DMS 273 (cell line): Measurements from ENCODE around the gene PTPRQ.
"Not testable (repeated sequence)": the region's sequence is repeated elsewhere in the genome, so short reads cannot be mapped to it uniquely, and the experiment has no call there.

ENCODE experiments used
- DNase-seq: peaks from one replicate; lab custom pipeline; 2025; ENCODE audit not compliant: unreplicated experiment; lab: John Stamatoyannopoulos, UW

The PTPRQ gene

DNA sequence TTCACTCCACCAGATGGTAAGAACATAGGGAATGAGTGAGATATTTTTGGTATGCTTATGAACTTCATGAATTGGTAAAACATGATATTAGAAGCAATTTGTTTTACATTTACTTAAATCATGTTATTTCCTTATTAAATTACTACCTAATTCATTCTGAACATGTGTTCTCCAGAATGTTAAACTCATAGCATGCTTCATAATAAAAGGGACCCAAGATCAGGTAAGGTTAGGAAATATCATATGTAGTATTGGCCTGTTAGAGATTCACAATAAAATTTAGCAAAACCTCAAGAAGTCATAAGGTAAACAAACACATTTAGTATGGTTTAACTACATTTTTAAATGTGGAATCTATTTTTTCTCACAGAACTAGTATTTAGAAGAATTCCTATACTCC is 28.2 kb downstream of the PTPRQ start:
- DNase-seq = no peak

DNA sequence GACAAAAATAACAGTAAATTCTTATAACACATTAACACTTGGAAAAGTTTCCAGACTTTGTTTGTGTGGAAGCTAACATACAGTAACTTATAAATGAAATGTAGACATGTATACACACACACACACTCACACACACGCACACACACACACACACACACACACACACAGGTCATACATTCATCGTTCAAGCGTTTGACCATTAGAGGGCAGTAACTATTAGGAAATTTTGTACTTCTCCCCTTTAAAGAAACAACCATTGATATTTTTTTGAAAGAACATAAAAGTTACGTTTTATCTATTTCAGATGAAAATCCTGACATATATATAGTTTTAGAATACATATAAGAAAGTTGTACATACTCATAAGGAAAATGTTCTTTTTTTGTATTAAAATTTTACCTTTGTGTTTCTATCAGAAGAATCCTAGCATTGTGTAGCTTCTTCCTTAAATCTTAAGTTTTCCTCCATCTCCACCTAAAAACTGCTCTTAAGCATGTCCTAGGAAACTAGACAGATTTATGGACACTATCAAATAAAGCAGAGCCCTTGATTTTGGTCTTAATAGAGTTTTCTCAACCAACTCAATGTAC is 29.0 kb downstream of the PTPRQ start:
- peak; percentile 62 for DNase-seq

DNA sequence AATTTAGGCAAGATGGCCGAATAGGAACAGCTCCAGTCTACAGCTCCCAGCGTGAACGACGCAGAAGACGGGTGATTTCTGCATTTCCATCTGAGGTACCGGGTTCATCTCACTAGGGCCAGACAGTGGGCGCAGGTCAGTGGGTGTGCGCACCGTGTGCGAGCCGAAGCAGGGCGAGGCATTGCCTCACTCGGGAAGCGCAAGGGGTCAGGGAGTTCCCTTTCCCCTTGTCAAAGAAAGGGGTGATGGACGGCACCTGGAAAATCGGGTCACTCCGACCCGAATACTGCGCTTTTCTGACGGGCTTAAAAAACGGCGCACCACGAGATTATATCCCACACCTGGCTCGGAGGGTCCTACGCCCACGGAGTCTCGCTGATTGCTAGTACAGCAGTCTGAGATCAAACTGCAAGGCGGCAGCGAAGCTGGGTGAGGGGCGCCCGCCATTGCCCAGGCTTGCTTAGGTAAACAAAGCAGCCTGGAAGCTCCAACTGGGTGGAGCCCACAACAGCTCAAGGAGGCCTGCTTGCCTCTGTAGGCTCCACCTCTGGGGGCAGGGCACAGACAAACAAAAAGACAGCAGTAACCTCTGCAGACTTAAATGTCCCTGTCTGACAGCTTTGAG is 33.6 kb downstream of the PTPRQ start:
- not testable (repeated sequence) for DNase-seq

DNA sequence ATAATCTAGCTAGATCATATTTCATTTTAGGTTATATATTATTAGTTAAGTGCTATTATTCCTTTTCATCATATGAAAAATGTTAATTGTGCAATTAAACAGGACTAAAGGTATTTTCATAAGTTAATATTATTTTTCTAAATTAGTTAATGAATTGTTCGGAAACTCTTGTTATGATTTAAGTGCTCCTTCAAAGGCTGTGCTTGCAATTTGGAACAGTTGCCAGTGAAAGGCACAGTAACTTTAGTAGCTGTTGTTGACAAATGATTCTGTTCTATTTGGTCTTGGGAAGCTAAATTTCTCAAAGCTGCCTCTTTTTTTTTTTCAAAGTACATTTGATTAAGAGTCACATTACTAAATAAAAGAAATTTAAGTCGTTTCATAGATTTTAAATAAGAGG is 40.7 kb downstream of the PTPRQ start:
- no peak for DNase-seq

DNA sequence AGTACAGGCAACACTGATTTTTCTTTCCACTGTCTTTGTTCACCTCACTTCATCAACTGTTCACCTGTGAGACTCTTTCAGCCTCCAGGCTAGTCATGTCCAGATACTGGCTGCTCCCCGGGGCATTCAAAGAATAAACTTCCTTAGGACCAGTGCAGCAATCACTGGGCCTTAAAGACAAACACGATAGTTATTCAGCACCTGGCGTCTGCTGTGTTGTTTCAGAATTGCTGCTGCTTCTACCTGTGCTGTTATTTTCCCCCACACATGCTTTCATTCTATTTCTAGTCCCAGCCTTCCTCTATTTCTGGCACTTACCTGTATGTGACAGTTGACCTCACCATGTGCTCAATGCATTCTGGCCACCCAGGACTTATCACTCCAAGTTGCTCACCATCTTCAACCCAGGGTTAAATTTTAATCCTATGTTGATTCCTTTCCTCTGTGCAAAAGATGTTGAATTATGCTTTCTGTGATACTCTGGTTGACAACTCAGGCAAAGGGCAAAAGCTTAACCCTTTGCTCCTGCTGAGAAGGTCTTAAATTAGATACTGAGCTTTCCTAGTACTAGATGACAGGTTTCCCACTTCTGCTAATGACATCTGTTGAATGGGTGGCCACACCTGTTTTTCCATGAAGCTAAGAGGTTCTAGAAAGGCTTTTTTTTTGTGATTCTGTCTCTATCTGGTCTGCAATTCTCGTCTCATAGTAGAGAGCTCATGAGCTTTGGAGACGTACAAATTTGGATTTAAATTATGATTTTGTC is 41.4 kb downstream of the PTPRQ start:
- DNase-seq = no peak

DNA sequence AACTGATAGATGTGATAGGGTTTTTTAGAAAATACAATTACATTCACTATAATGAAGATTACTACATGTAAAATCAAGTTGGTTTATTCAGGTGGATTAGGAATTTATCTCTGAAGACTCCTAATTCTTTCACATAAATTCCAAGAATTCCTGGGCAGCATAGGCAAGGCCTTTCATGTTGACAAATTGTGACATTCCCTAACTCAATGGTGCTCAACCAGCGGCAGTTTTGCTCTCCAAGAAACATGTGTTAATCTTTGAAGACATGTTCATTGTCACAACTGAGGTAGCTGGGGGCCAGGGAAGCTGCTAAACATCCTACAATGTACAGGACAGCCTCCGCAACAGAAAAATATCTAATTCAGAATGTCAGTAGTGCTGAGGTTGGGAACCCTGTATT is 46.3 kb downstream of the PTPRQ start:
- DNase-seq = no peak

DNA sequence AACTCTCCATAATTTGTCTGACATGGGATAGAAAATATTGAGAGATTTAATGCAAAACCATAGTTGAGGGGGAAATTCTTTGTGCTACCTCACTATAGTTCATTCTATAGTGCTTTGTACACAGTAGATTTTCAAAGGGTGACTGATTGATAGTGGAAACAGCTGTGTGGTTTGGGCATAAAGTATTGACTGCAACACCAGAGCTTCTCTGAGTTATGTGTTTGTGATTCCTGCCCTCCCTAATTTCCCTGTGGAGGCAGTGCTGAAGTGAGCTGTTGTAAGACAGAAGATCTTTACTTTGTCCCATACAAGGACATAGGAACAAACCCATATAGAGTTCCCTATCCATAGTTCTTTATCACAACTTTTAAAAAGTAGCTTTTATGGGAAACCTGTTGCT is 47.1 kb downstream of the PTPRQ start:
- DNase-seq = no peak

DNA sequence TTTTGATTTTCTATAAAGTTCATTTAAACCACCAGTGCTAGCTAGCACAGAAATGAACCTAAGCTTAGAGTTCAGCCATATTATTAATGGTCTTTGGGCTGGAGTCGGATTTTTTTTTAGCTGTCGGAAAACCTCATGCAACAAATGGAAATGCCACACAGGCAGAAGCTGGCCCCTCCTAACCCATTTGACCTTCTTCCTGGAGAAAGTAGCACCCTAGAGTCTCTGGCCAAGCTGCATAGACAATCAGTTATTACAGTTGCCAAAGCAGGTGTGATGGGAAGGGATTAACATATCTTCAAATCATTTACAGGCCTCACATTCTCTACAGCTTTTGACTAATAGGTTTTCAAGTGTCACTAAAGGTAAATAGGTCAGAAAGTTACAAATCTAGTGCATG is 49.4 kb downstream of the PTPRQ start:
- DNase-seq = no peak

DNA sequence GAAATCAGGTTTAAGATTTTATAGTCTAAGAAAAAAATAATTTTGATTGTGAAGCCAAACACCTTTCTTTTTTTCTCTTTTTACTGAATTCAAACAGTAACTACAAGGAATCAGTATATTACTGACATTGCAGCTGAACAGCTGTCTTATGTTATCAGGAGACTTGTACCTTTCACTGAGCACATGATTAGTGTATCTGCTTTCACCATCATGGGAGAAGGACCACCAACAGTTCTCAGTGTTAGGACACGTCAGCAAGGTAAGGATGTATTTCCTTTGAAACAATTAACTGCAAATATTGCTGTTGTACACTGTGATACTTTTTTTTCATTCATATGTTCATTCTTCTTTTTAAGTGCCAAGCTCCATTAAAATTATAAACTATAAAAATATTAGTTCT is 50.8 kb downstream of the PTPRQ start:
- no peak for DNase-seq

DNA sequence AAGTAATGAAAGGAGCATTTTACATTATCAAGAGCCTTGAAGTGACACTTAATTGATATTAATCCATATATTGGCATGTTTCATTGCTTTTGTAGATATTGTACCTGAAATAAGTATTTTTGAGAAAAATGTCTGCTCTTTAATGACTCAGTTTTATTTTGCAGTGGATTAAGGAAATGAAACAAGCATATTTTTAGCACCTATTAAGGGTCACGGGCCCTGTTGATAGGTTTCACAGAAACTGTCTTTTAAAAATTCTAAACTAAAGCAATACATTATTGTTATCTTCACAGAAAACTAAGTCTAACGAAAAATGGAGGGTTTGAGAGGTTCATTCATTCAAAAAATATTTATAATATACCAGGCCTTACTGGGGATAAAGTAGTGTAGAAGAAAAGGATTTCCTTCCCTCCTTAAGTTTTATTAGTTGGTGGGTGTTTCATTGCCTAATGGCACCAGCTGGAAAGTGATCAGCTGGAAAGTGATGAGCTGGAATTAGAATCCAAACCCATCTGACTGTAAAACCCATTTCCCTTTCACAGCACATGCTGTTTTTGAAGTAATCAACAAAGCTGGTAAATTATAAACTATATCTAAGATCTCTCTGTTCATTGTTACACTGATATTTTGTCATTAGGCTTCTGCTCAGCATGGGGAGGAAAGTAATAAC is 54.2 kb downstream of the PTPRQ start:
- no peak for DNase-seq

DNA sequence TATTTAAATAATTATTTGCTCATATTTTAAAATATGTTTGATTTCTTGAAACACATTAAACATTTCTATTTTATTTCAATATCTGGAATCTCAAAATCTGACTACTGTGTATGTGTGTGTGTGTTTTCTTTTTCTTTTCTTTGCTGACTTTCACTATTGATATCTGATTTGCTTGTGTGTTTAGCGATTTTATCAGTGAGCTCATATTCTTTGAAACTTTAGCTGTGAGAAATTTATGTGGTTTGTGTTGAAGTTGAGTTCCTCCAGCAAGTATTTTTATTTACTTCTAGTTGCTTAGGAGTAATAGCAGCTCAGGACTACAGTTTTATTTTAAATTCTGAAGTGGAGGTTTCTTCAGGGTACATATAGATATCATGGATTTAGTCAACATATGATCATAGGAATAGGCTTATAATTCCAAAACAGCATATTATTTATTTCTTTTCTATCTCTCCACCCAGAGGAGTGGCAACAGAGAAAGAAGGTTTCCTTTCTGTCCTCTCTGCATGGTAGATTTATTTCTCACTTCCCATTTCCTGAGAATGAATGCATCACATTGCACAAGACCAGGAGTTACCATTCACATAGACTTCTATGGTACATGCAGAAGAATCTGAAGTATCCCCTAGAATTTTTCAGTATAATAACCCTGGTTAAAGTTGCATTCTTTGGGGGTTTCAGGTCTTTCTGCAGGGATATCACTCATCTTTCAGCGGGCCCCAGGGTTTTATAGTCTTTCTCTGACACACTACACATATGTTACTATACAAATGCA is 60.5 kb downstream of the PTPRQ start:
- DNase-seq = no peak

DNA sequence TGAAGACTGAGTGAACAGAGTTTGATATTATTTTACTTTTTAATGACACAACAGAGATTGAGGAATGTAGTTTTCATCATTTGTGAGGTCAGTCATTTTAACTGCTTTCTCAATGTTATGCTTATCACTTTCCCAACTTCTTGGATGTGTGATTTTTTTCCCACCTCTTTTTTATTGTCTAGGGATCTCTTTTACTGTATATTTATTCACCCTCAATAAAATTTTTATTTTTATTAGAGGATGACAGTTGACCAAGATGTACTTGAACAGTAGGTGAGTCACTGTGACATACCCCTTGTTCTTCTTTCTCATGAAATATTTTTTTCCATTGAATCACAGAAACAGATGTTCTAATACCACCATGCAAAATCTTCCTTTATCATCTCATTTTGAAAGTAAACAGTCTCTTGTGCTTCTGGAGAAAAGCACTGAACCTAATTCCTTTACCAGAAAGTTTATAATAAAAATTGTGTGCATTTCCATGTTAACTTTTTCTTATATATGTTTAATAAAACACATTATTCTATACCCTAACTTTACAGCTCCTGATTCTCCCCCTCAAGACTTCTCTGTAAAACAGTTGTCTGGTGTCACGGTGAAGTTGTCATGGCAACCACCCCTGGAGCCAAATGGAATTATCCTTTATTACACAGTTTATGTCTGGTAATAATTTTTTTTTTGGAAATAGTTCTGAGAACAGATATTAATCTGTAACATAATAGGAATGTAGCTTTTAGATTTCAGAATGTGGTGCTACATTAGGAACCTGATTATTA is 65.9 kb downstream of the PTPRQ start:
- DNase-seq = peak; percentile 8

DNA sequence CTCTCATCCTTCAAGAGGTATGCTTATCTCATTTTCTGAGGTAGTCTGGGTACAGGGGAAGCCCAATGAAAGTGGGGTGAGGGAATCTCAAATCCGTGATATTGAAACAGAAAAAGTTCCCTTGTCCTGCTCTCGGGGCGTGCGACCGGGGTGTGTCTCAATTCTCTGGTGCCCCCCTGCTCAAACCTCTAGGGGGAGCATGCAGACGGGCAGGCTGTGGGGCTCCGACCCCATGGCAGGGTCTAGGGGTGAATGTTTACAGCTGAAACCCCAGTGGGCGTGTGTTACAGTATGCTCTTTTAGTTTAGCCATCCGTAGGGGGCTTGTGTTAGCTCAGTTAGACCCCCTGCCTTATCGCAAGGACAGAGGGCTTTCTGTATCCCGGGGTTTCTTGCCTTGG is 68.7 kb downstream of the PTPRQ start:
- DNase-seq = no peak

DNA sequence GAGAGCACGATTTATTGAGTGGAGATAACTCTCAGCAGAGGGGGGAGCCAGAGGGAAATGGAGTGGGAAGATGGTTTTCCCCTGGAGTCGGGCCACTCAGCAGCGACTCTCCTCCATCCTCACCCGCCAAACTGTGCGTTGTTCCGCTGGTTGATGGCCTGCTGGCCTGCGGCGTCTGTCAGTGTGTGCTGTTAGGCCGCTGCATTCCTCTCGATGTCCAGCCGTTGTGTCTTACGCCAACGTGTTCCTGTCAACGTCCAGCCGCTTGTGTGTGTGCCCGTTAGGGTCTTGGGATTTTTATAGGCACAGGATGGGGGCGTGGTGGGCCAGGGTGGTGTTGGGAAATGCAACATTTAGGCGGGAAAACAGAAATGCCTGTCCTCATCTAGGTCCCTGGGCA is 69.2 kb downstream of the PTPRQ start:
- DNase-seq = no peak

DNA sequence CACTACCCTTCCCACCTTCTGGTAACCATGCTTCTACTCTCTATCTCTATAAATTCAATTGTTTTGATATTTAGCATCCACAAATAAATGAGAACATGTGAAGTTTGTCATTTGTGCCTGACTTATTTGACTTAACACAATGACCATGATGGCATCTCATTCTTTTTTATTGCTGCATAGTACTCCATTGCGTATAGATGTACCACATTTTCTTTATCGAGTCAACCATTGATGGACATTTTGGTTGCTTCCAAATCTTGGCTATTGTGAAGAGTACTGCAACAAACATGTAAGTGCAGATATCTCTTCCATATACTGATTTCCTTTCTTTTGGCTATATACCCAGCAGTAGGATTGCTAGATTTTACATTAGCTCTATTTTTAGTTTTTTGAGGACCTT is 73.6 kb downstream of the PTPRQ start:
- DNase-seq = no peak

DNA sequence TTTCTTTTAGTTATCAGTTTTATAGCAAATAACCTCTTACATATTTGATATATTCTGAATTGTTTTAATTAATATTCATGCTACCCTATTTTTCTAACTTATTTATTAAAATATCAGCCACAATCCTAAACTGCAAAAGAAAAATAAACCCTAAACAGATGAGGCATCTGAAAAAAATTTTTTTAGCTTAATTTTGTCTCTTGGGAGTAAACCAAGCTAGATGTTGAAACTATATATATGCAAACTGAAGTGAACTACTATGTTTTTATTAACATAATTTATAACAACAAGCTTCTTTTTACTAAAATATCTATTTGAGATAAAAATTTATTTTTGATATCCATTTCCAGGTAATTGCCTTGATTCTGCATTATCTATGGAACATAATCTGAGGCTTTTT is 87.6 kb downstream of the PTPRQ start:
- no peak for DNase-seq

DNA sequence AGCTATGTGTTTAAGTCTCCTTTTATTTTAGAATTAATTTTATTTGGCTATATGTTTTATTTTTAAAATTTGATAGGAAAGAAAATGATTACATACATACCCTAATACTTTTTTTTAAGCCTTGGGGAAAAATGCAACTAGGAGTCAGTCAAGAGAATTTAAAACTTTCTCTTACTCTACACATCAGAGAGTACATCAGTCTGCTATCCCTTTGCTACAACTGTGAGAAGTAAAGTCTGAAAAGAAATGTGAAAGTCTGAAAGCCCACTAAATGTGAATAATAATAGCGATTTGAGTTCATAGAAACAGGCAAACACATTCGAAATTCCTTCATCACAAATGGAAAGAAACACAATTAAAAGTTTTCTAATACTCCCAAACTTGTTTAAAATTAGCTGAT is 95.0 kb downstream of the PTPRQ start:
- no peak for DNase-seq

DNA sequence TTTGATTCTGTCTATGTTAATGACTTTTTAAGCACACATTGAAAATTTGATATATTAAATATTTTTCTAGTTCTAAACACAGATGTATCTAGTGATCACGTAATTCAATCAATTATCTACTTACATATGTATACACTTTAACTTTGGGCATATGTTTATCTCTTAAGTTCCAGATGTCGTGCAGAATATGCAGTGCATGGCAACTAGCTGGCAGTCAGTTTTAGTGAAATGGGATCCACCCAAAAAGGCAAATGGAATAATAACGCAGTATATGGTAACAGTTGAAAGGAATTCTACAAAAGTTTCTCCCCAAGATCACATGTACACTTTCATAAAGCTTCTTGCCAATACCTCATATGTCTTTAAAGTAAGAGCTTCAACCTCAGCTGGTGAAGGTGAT is 105.3 kb downstream of the PTPRQ start:
- DNase-seq = peak; percentile 67

DNA sequence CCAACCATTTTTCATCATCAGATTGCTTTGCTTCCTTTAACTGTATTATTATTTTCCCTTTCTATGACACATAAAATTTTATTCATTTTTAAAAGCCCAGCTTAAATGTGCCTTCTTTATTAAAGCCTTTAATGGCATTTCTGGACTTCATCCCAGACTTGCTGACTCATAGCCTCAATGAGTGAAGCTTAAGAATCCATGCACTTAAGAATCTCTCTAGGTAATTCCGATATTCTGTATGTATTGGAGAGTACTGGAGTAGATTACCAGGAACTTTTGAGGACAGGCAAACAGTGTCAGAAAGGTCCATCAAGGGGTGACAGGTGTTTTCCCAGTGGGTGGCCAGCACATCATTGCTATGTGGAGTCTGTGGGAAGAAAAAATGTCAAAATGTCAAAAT is 107.9 kb downstream of the PTPRQ start:
- DNase-seq = peak; percentile 61

DNA sequence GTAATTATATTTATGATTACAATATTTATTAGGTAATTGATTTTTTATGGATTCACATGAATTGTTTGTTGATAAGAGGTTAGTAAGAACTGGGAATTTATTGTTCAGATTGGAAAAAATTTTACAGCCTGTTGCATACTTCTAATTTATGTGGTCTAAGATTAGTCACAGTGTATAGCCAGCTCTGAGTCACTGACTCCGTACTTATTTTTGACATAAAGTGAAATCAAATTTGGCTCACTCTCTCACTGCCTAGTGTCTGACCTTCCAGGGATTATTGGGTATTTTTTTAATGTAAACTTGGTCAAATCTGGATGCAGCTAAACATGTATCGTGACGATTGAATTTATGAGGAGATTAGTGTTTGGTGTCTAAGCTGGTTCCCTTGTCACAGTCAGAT is 109.3 kb downstream of the PTPRQ start:
- no peak for DNase-seq

DNA sequence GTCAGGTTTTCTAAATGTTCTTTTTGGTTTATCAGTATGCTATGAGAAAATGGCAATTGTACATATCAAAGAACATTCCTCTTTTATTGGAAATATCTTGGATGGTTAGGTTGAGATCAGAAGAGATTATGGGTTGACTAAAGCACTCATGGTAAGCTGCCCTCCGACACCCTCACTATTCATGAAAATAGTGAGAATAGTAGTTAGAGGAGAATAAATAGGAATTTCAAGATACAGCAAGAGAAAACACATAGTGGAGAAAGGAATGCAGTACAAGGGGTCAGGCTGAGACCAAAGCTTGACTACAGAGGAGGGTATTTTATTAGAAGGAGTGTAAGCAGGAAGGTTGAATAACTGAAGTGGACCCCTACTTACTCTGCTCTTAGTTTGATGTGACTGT is 112.5 kb downstream of the PTPRQ start:
- DNase-seq = no peak
